HEK293 (cell line): ENCODE data around the gene BRCC3.
A peak's percentile ranks its signal among the peaks of the same experiment; 100 is the strongest.

ENCODE experiments used
- CTCF ChIA-PET: fragments of 350-600 bp; formaldehyde crosslinking; extraction: SDS; loops from one replicate; lab custom pipeline; 2021; ENCODE audit warnings: antibody characterized with exemption; lab: Yijun Ruan, JAX
- POLR2A ChIA-PET: fragments of 300-600 bp; formaldehyde crosslinking; extraction: SDS; loops from one replicate; lab custom pipeline; 2020; ENCODE audit warnings: antibody characterized with exemption, inconsistent platforms; lab: Yijun Ruan, JAX
- H3K27ac ChIP-seq: fragments of 200-500 bp; sonication (Bioruptor generic); 2 replicates; pipeline ENCODE4 v1.5.1; 2014; ENCODE audit warnings: low read depth, low read length, control low read depth, inconsistent platforms; ENCODE audit errors: extremely low read depth
- H3K36me3 ChIP-seq, 2 experiments: fragments of 200-500 bp in 1 of 2; sonication (Bioruptor generic) in 1 of 2; 1 replicate in 1 of 2; 2 replicates in 1 of 2; pipeline ENCODE4 v1.5.1; 2014 to 2017; ENCODE audit warnings: inconsistent platforms in 2 of 2, low read length in 2 of 2; ENCODE audit not compliant: control insufficient read depth in 2 of 2, insufficient read depth in 1 of 2
- H3K4me1 ChIP-seq: fragments of 200-500 bp; sonication (Bioruptor generic); 2 replicates; pipeline ENCODE4 v1.5.1; 2014; ENCODE audit warnings: mild to moderate bottlenecking, low read length, inconsistent platforms; ENCODE audit not compliant: control insufficient read depth, insufficient read depth
- H3K4me3 ChIP-seq: 2 replicates; pipeline ENCODE4 v1.5.1; 2011; ENCODE audit warnings: low read depth, mild to moderate bottlenecking, control low read depth, low read length, moderate library complexity
- H3K9me3 ChIP-seq: fragments of 200-500 bp; sonication (Bioruptor generic); 2 replicates; pipeline ENCODE4 v1.5.1; 2014; ENCODE audit warnings: low read depth, low read length, inconsistent platforms; ENCODE audit not compliant: control insufficient read depth, insufficient read depth
- GLIS1 ChIP-seq: fragments of 450-650 bp; formaldehyde crosslinking; IDR thresholded peaks from 2 replicates; pipeline ENCODE4 v1.5.1; 2016; ENCODE audit warnings: missing biosample characterization, missing genetic modification characterization
- OVOL3 ChIP-seq: fragments of 450-650 bp; formaldehyde crosslinking; IDR thresholded peaks from 2 replicates; pipeline ENCODE4 v1.5.1; 2016; ENCODE audit warnings: missing biosample characterization, missing genetic modification characterization
- ZBTB17 ChIP-seq: fragments of 450-650 bp; formaldehyde crosslinking; IDR thresholded peaks from 2 replicates; pipeline ENCODE4 v1.5.1; 2016; ENCODE audit warnings: missing biosample characterization, missing genetic modification characterization
- ZIC2 ChIP-seq: fragments of 450-650 bp; formaldehyde crosslinking; IDR thresholded peaks from 2 replicates; pipeline ENCODE4 v1.5.1; 2016; ENCODE audit warnings: missing biosample characterization, missing genetic modification characterization
- ZNF155 ChIP-seq: fragments of 450-650 bp; formaldehyde crosslinking; IDR thresholded peaks from 2 replicates; pipeline ENCODE4 v1.5.1; 2016; ENCODE audit warnings: missing biosample characterization, missing genetic modification characterization
- ZNF214 ChIP-seq: fragments of 450-650 bp; formaldehyde crosslinking; IDR thresholded peaks from 2 replicates; pipeline ENCODE4 v1.5.1; 2017; ENCODE audit warnings: missing biosample characterization, mild to moderate bottlenecking, missing genetic modification characterization, borderline replicate concordance
- ZNF24 ChIP-seq: fragments of 450-650 bp; formaldehyde crosslinking; IDR thresholded peaks from 2 replicates; pipeline ENCODE4 v1.5.1; 2016; ENCODE audit warnings: missing biosample characterization, missing genetic modification characterization
- ZNF366 ChIP-seq: fragments of 450-650 bp; formaldehyde crosslinking; conservative IDR thresholded peaks from 2 replicates; pipeline ENCODE4 v1.5.1; 2016; ENCODE audit warnings: missing biosample characterization, missing genetic modification characterization
- ZNF558 ChIP-seq: fragments of 450-650 bp; formaldehyde crosslinking; IDR thresholded peaks from 2 replicates; pipeline ENCODE4 v1.5.1; 2016; ENCODE audit warnings: missing biosample characterization, missing genetic modification characterization
- ZNF560 ChIP-seq: fragments of 450-650 bp; formaldehyde crosslinking; IDR thresholded peaks from 2 replicates; pipeline ENCODE4 v1.5.1; 2017; ENCODE audit warnings: missing biosample characterization, missing genetic modification characterization, borderline replicate concordance
- ZNF561 ChIP-seq: fragments of 450-650 bp; IDR thresholded peaks from 2 replicates; pipeline ENCODE4 v1.5.1; 2018; ENCODE audit warnings: missing biosample characterization, missing genetic modification characterization, borderline replicate concordance
- ZNF600 ChIP-seq: fragments of 450-650 bp; formaldehyde crosslinking; IDR thresholded peaks from 2 replicates; pipeline ENCODE4 v1.5.1; 2016; ENCODE audit warnings: missing biosample characterization, missing genetic modification characterization
- ZNF629 ChIP-seq: fragments of 450-650 bp; formaldehyde crosslinking; IDR thresholded peaks from 2 replicates; pipeline ENCODE4 v1.5.1; 2017; ENCODE audit warnings: missing biosample characterization, missing genetic modification characterization
- ZNF654 ChIP-seq: fragments of 450-650 bp; formaldehyde crosslinking; IDR thresholded peaks from 2 replicates; pipeline ENCODE4 v1.5.1; 2016; ENCODE audit warnings: low read depth, missing biosample characterization, missing genetic modification characterization
- ZNF664 ChIP-seq: fragments of 450-650 bp; formaldehyde crosslinking; IDR thresholded peaks from 2 replicates; pipeline ENCODE4 v1.5.1; 2016; ENCODE audit warnings: missing biosample characterization, missing genetic modification characterization
- ZNF747 ChIP-seq: fragments of 450-650 bp; formaldehyde crosslinking; IDR thresholded peaks from 2 replicates; pipeline ENCODE4 v1.5.1; 2016; ENCODE audit warnings: missing biosample characterization, missing genetic modification characterization
- ZNF768 ChIP-seq: fragments of 450-650 bp; formaldehyde crosslinking; IDR thresholded peaks from 2 replicates; pipeline ENCODE4 v1.5.1; 2018; ENCODE audit warnings: missing biosample characterization, mild to moderate bottlenecking, missing genetic modification characterization
- TF ChIP-seq, protein P1 (sequence below): sonication (generic); formaldehyde crosslinking; IDR thresholded peaks from 2 replicates; pipeline ENCODE4 v1.8.1; 2022; ENCODE audit warnings: mild to moderate bottlenecking, moderate library complexity, missing genetic modification reagents
- TF ChIP-seq, protein P2 (sequence below): fragments of 450-650 bp; formaldehyde crosslinking; IDR thresholded peaks from 2 replicates; pipeline ENCODE4 v1.5.1; 2016; ENCODE audit warnings: missing biosample characterization, missing genetic modification characterization, borderline replicate concordance
- TF ChIP-seq, protein P3 (sequence below): fragments of 450-650 bp; formaldehyde crosslinking; IDR thresholded peaks from 2 replicates; pipeline ENCODE4 v1.5.1; 2016; ENCODE audit warnings: missing biosample characterization, missing genetic modification characterization
- TF ChIP-seq, protein P4 (sequence below): fragments of 450-650 bp; formaldehyde crosslinking; IDR thresholded peaks from 2 replicates; pipeline ENCODE4 v1.5.1; 2016; ENCODE audit warnings: missing biosample characterization, missing genetic modification characterization
- TF ChIP-seq, protein P5 (sequence below): fragments of 450-650 bp; formaldehyde crosslinking; IDR thresholded peaks from 2 replicates; pipeline ENCODE4 v1.5.1; 2016; ENCODE audit warnings: missing biosample characterization, missing genetic modification characterization

The BRCC3 gene

DNA sequence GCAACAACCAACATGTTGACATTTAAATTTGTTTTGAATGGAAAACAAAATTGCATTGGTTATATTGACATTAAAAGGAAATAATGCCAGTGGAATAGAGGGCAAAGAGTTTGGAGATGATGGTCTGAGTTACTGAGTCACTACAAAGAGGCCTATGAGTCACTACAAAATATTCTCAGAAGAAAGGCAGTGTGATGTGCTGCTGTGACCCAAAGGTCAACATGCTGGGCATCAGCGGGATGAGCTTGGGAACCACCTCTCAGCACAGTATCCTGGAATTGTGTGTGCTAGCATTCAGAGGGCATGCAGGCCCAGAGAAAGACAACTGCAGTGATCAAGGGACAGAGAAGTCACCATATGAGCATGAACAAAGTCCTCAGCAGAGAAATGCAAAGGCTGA lies 3.1 kb upstream of the BRCC3 start:
- H3K27ac ChIP-seq, result no peak overlapping the region
- CTCF ChIA-PET, result interaction anchor here (0.7 to 1.4 kb wide), 2 partner anchors 50 to 151 kb away, joined by 3 read pairs; no protein-coding TSS in a partner anchor
- no peaks in the 10 kb centered on the region for H3K9me3 ChIP-seq
- no peak overlapping the region for H3K4me3 ChIP-seq
- peaks cover 0 to 3% of the 10 kb centered on the region in 2 experiments; a peak in 2 of 3 replicates for H3K36me3 ChIP-seq
- H3K4me1 ChIP-seq, result no peaks in the 10 kb centered on the region
- TF ChIP-seq ZNF155 (tag by site-specific recombination) (no peak), ZNF654 (tag by site-specific recombination) (no peak), ZNF560 (no peak), ZIC2 (peak; percentile 26; the same call in 1 of the 2 replicates), ZNF561 (tag by site-specific recombination) (no peak), ZNF366 (tag by site-specific recombination) (0 out of 2 replicates have a peak, but pooled peaks have one; percentile 47), OVOL3 (tag by site-specific recombination) (no peak), ZNF558 (no peak), ZNF629 (tag by site-specific recombination) (0 out of 2 replicates have a peak, but pooled peaks have one; percentile 14), ZNF214 (tag by site-specific recombination) (no peak), ZNF600 (peak; percentile 42; the same call in 1 of the 2 replicates)
- TF ChIP-seq, protein P1, sequence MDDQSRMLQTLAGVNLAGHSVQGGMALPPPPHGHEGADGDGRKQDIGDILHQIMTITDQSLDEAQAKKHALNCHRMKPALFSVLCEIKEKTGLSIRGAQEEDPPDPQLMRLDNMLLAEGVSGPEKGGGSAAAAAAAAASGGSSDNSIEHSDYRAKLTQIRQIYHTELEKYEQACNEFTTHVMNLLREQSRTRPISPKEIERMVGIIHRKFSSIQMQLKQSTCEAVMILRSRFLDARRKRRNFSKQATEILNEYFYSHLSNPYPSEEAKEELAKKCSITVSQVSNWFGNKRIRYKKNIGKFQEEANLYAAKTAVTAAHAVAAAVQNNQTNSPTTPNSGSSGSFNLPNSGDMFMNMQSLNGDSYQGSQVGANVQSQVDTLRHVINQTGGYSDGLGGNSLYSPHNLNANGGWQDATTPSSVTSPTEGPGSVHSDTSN (CRISPR knock-in tag), result no peak
- POLR2A ChIA-PET, result no interaction called here

DNA sequence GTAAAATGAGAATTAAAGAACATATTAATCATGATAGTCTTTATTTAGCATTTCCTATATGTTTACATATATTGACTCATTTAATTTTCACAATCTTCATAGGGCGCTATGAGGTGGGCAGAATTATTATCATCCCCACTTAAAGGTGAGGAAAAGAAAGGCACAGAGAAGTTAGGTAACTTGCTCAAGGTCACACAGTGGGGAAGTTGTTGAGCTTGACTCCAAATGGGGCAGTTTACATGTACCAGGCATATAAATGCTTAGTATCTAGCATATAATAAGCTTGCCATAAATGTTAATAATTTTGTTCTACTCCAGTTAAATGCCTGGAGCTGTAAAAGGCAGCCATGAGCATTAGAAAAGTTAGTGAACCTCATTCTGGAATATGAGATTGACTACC lies 1.9 kb upstream of the BRCC3 start:
- CTCF ChIA-PET, result interaction anchor here (1.3 kb wide), 1 partner anchor 17 kb away, joined by 3 read pairs; no protein-coding TSS in a partner anchor

DNA sequence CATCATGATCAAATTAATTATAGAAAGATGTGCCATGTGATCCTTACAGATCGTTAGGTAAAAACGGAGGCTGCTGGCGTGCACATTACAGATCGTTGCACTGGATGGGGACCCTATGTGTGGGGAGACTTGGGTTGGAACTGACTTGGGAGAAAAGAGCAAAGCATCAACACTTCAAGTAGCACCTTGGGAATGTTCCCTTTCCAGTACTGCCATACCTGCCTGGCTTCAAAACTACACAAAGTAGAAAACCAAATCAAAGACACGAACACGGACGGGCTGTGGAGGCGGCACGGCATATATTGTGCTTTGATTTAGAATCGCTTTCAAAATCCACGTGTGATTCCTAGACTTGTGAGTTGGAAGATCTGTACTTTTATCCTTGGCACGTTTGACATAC lies 1.3 kb upstream of the BRCC3 start:
- peak overlapping the region; percentile 55 for H3K4me3 ChIP-seq
- no peaks in the 10 kb centered on the region for H3K9me3 ChIP-seq
- peaks cover 0 to 16% of the 10 kb centered on the region in 2 experiments; a peak in 1 of 3 replicates for H3K36me3 ChIP-seq
- H3K4me1 ChIP-seq, result no peaks in the 10 kb centered on the region
- H3K27ac ChIP-seq, result no peak overlapping the region
- ChIA-PET CTCF (interaction anchor here (1.0 to 1.3 kb wide), 2 partner anchors 9 to 17 kb away, joined by 3 read pairs; no protein-coding TSS in a partner anchor), POLR2A (interaction anchor here (0.9 kb wide), 1 partner anchor 43 kb away, joined by 3 read pairs; the partner anchor contains the start of gene FUNDC2)
- TF ChIP-seq ZNF600 (0 out of 2 replicates have a peak, but pooled peaks have one; percentile 44), ZNF24 (tag by site-specific recombination) (no peak), ZNF747 (tag by site-specific recombination) (no peak), ZNF561 (tag by site-specific recombination) (no peak), GLIS1 (no peak), ZBTB17 (peak; percentile 33)
- TF ChIP-seq, protein P2, sequence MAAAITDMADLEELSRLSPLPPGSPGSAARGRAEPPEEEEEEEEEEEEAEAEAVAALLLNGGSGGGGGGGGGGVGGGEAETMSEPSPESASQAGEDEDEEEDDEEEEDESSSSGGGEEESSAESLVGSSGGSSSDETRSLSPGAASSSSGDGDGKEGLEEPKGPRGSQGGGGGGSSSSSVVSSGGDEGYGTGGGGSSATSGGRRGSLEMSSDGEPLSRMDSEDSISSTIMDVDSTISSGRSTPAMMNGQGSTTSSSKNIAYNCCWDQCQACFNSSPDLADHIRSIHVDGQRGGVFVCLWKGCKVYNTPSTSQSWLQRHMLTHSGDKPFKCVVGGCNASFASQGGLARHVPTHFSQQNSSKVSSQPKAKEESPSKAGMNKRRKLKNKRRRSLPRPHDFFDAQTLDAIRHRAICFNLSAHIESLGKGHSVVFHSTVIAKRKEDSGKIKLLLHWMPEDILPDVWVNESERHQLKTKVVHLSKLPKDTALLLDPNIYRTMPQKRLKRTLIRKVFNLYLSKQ (tag by site-specific recombination), result no peak
- TF ChIP-seq, protein P3, sequence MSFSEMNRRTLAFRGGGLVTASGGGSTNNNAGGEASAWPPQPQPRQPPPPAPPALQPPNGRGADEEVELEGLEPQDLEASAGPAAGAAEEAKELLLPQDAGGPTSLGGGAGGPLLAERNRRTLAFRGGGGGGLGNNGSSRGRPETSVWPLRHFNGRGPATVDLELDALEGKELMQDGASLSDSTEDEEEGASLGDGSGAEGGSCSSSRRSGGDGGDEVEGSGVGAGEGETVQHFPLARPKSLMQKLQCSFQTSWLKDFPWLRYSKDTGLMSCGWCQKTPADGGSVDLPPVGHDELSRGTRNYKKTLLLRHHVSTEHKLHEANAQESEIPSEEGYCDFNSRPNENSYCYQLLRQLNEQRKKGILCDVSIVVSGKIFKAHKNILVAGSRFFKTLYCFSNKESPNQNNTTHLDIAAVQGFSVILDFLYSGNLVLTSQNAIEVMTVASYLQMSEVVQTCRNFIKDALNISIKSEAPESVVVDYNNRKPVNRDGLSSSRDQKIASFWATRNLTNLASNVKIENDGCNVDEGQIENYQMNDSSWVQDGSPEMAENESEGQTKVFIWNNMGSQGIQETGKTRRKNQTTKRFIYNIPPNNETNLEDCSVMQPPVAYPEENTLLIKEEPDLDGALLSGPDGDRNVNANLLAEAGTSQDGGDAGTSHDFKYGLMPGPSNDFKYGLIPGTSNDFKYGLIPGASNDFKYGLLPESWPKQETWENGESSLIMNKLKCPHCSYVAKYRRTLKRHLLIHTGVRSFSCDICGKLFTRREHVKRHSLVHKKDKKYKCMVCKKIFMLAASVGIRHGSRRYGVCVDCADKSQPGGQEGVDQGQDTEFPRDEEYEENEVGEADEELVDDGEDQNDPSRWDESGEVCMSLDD (tag by site-specific recombination), result no peak
- TF ChIP-seq, protein P4, sequence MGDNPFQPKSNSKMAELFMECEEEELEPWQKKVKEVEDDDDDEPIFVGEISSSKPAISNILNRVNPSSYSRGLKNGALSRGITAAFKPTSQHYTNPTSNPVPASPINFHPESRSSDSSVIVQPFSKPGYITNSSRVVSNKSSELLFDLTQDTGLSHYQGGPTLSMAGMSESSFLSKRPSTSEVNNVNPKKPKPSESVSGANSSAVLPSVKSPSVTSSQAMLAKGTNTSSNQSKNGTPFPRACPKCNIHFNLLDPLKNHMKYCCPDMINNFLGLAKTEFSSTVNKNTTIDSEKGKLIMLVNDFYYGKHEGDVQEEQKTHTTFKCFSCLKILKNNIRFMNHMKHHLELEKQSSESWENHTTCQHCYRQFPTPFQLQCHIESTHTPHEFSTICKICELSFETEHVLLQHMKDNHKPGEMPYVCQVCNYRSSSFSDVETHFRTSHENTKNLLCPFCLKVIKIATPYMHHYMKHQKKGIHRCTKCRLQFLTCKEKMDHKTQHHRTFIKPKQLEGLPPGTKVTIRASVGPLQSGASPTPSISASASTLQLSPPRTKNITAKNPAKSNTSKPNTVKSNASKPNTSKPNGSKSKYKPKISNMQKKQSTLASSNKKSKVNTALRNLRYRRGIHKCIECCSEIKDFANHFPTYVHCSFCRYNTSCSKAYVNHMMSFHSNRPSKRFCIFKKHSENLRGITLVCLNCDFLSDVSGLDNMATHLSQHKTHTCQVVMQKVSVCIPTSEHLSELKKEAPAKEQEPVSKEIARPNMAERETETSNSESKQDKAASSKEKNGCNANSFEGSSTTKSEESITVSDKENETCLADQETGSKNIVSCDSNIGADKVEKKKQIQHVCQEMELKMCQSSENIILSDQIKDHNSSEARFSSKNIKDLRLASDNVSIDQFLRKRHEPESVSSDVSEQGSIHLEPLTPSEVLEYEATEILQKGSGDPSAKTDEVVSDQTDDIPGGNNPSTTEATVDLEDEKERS (tag by site-specific recombination), result no peak

More for the DNA sequence above, 1.9 kb upstream of the BRCC3 start:
- TF ChIP-seq ZNF768 (tag by site-specific recombination) (peak; percentile 72; the same call in 1 of the 2 replicates), ZNF664 (peak; percentile 34; the same call in 1 of the 2 replicates)
- TF ChIP-seq, protein P5, sequence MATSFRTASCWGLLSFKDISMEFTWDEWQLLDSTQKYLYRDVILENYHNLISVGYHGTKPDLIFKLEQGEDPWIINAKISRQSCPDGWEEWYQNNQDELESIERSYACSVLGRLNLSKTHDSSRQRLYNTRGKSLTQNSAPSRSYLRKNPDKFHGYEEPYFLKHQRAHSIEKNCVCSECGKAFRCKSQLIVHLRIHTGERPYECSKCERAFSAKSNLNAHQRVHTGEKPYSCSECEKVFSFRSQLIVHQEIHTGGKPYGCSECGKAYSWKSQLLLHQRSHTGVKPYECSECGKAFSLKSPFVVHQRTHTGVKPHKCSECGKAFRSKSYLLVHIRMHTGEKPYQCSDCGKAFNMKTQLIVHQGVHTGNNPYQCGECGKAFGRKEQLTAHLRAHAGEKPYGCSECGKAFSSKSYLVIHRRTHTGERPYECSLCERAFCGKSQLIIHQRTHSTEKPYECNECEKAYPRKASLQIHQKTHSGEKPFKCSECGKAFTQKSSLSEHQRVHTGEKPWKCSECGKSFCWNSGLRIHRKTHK (tag by site-specific recombination), result no peak
- Histone ChIP-seq H3K27ac (no peak overlapping the region), H3K36me3 (peaks cover 0 to 16% of the 10 kb centered on the region in 2 experiments; a peak in 2 of 3 replicates), H3K4me3 (peak overlapping the region; percentile 55), H3K9me3 (no peaks in the 10 kb centered on the region), H3K4me1 (no peaks in the 10 kb centered on the region)
- POLR2A ChIA-PET, result interaction anchor here (1.0 kb wide), 1 partner anchor 43 kb away, joined by 3 read pairs; the partner anchor contains the start of gene FUNDC2
